Adipocyte (in vitro differentiated cells): Measurements from ENCODE around the gene LRP6.

Source experiments
- DNase-seq: peaks from one replicate; pipeline ENCODE4 v3.0.0-alpha.2; 2015; ENCODE audit warnings: low read depth
- H3K27me3 ChIP-seq: replicated peaks from 2 replicates; pipeline ENCODE4 v1.7.0; 2013; ENCODE audit warnings: mild to moderate bottlenecking, low read length, moderate library complexity; ENCODE audit not compliant: control insufficient read depth, insufficient read depth
- H3K36me3 ChIP-seq: 2 replicates; pipeline ENCODE4 v1.7.0; 2013; ENCODE audit warnings: low read length, mild to moderate bottlenecking, moderate library complexity; ENCODE audit not compliant: control insufficient read depth, insufficient read depth, severe bottlenecking
- H3K4me1 ChIP-seq: 2 replicates; pipeline ENCODE4 v1.7.0; 2013; ENCODE audit warnings: mild to moderate bottlenecking, low read length, moderate library complexity; ENCODE audit not compliant: control insufficient read depth, insufficient read depth
- H3K4me3 ChIP-seq: 2 replicates; pipeline ENCODE4 v1.7.0; 2013; ENCODE audit warnings: mild to moderate bottlenecking, low read length, moderate library complexity
- H3K9ac ChIP-seq: 2 replicates; pipeline ENCODE4 v1.7.0; 2013; ENCODE audit warnings: mild to moderate bottlenecking, low read length, moderate library complexity
- H3K9me3 ChIP-seq: 2 replicates; pipeline ENCODE4 v1.7.0; 2013; ENCODE audit warnings: mild to moderate bottlenecking, low read length, moderate library complexity; ENCODE audit not compliant: control insufficient read depth

Gene LRP6

DNA sequence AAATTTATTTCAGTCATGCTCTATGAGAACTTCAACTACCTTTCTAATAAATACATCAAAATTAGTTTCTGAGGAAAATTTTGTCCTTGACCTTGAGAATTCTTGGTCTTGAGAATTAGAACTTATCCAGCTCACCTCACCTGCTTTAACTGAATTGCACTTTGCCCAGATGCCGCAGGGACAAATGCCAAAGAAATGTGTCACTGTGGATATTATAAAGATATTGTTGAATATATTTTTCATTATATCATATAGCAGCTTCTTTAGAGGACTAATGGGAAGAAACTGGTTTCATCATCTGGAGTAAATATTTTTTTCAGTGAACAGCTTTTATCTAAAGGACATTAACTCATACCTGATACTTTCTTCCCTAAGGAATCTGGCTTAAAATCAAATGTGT is 54.1 kb downstream of the LRP6 start:
- H3K4me3 ChIP-seq, result no peak overlapping the region
- peaks cover 8% of the 10 kb centered on the region for H3K4me1 ChIP-seq
- H3K9me3 ChIP-seq, result no peaks in the 10 kb centered on the region
- H3K9ac ChIP-seq, result no peak overlapping the region
- H3K36me3 ChIP-seq, result peaks cover 4% of the 10 kb centered on the region
- no peak for DNase-seq
- H3K27me3 ChIP-seq, result no peaks in the 10 kb centered on the region

DNA sequence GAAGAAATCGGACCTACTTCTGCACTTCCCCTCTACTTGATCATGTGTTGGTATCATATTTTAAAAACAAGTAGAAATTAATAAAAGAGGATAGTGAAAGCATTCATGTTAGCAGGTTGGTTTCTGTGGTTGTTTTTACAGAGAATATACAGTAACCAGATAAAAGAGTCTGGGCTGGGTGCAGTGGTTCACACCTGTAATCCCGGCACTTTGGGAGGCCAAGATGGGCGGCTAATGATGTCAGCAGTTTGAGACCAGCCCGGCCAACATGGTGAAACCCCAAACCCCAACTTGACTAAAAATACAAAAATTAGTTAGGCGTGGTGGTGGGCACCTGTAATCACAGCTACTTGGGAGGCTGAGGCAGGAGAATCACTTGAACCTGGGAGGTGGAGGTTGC is 55.9 kb downstream of the LRP6 start:
- H3K27me3 ChIP-seq, result no peaks in the 10 kb centered on the region
- H3K36me3 ChIP-seq, result peaks cover 4% of the 10 kb centered on the region
- no peak for DNase-seq
- H3K9me3 ChIP-seq, result no peaks in the 10 kb centered on the region
- H3K9ac ChIP-seq, result no peak overlapping the region
- no peak overlapping the region for H3K4me3 ChIP-seq
- peaks cover 5% of the 10 kb centered on the region for H3K4me1 ChIP-seq

DNA sequence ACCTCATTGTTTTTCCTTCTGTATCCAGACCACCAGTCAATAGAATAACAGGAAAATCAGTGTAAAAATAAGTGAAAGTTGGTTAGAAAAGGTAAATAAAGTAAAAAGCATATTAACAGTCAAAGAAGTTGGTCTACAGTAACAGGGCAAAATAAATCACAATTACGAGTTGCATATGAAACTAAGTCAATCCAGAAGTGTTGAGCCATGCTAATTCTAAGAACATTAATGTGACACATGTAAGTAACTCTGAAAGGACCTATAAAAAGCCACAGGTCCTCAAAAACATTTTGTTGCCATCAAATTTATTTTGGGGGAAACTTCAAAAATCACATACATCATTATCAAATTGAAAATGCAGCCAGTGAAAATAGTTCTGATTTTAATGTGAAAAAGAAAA is 56.4 kb downstream of the LRP6 start:
- Histone ChIP-seq H3K27me3 (no peaks in the 10 kb centered on the region), H3K4me3 (no peak overlapping the region), H3K4me1 (peaks cover 5% of the 10 kb centered on the region), H3K9me3 (no peaks in the 10 kb centered on the region), H3K9ac (no peak overlapping the region), H3K36me3 (peaks cover 4% of the 10 kb centered on the region)
- no peak for DNase-seq

DNA sequence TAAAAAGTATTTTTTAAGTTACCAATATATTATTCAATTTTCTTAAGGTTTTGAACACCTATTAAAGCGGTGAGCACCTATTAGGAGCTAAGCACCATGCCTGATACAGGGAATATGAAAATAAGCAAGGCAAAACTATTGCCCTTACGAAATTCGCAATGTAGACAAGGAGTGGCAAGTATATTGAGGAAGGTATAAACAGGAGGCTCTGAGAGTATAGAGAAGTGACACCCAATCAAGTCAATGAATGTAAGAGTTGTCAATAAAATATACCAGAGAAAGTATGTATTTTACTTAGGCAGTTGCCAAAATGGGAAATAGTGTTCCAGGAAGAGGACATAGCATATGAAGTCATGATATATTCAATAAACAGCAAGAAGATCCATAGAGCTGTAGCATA is 57.2 kb downstream of the LRP6 start:
- Histone ChIP-seq H3K4me3 (no peak overlapping the region), H3K36me3 (peaks cover 4% of the 10 kb centered on the region), H3K4me1 (peaks cover 5% of the 10 kb centered on the region), H3K27me3 (no peaks in the 10 kb centered on the region), H3K9ac (no peak overlapping the region), H3K9me3 (no peaks in the 10 kb centered on the region)
- DNase-seq, result no peak

DNA sequence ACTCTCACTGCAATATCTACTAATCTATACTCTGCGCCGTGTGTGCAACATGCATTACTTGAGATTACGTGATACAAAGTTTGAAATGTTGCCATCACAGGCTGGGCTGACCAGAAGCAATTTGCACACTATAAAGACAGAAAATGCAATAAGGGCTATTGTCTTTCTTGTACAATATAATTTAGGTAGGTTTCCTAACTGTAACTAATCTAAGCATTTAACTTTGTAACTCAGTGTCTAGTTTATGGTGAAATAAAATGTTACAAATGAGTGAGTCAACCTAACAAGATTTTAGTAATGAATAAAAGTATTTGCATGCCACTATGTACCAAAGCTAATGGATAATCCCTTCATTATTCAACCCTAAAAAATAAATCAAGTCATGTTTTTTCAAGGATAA is 57.8 kb downstream of the LRP6 start:
- DNase-seq, result peak; percentile 45
- peaks cover 4% of the 10 kb centered on the region for H3K36me3 ChIP-seq
- H3K9me3 ChIP-seq, result no peaks in the 10 kb centered on the region
- peaks cover 5% of the 10 kb centered on the region for H3K4me1 ChIP-seq
- no peak overlapping the region for H3K9ac ChIP-seq
- H3K27me3 ChIP-seq, result no peaks in the 10 kb centered on the region
- no peak overlapping the region for H3K4me3 ChIP-seq

DNA sequence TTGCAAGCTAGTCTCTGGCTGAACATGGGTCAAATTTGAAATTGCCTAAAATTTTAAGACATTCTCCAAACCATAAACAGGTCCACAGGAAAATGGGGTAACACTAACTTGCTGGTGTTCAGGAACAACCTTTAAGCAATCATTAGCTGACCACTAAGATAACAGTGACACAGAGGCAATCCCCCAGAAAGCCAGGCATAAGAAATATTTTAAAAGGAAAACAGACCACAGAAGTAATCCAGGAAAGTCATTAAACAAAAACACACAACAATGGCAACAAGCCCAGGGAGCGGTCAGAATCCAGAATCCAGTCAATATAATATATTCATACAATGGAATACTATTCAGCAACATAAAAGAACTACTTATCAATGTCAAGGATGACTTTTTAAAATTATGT is 59.1 kb downstream of the LRP6 start:
- peaks cover 5% of the 10 kb centered on the region for H3K4me1 ChIP-seq
- no peaks in the 10 kb centered on the region for H3K9me3 ChIP-seq
- H3K9ac ChIP-seq, result no peak overlapping the region
- H3K4me3 ChIP-seq, result no peak overlapping the region
- peaks cover 4% of the 10 kb centered on the region for H3K36me3 ChIP-seq
- H3K27me3 ChIP-seq, result no peaks in the 10 kb centered on the region
- no peak for DNase-seq

DNA sequence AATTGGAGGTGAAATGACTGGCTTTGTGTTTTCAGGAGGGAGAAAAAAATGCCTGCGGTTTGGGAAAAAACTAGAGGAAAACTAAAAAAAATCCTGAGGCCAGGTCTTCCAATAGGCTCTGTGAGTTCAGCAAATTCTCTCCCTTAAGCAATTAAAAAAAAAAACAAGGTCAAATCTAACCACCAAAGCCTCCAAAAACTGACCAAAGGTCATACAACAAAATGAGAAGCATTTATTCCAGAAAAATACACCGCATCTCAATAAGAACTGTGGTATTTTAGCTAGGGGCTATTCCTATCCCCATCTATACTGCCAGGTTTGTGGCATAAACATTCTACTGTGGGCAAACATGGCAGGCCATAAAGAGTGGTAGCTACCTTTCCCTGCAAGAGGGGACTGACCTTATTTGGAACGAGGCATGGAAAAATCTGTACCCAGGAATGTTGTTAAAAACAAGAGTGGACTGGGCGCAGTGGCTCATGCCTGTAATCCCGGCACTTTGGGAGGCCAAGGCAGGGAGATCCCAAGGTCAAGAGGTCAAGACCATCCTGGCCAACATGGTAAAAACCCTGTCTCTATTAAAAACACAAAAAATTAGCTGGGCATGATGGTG is 60.0 kb downstream of the LRP6 start:
- no peak for DNase-seq
- peaks cover 5% of the 10 kb centered on the region for H3K4me1 ChIP-seq
- no peaks in the 10 kb centered on the region for H3K9me3 ChIP-seq
- peaks cover 4% of the 10 kb centered on the region for H3K36me3 ChIP-seq
- no peaks in the 10 kb centered on the region for H3K27me3 ChIP-seq
- no peak overlapping the region for H3K4me3 ChIP-seq
- H3K9ac ChIP-seq, result no peak overlapping the region

DNA sequence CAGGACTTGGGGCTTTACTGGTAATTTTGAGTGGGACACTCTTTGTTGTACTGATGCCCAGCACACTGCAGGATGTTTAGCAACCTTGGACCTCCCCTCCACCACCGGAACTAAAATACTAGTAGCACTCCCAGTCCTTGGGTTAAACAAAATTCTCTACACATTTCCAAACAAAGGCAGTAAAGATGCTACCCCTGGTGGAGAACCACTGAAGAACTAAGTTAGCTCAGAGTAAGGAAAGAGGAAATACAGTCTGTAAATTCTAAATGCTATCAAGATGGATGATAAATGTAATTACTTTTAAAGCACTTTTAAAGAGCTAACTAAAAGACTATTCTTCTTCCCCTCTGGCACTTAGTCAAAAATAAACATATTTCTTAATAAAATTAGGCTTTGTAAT is 64.1 kb downstream of the LRP6 start:
- peaks cover 5% of the 10 kb centered on the region for H3K9me3 ChIP-seq
- no peak overlapping the region for H3K4me3 ChIP-seq
- H3K9ac ChIP-seq, result no peak overlapping the region
- DNase-seq, result no peak
- peaks cover 4% of the 10 kb centered on the region for H3K36me3 ChIP-seq
- H3K4me1 ChIP-seq, result no peaks in the 10 kb centered on the region
- no peaks in the 10 kb centered on the region for H3K27me3 ChIP-seq

DNA sequence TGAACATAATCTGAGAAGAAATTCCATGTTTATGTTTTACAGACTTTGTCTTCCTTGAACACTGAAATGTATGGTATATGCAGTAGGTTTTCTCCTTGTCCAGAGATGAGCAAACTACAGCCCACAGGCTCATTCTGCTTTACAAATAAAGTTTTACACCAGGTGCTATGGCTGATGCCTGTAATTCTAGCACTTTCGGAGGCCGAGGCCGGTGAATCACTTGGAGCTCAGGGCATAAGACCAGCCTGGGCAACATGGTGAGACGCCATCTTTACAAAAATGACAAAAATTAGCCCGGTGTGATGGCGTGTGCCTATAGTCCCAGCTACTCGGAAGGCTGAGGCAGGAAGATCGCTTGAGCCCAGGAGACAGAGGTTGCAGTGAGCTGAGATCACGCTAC is 64.7 kb downstream of the LRP6 start:
- no peaks in the 10 kb centered on the region for H3K27me3 ChIP-seq
- H3K9ac ChIP-seq, result no peak overlapping the region
- DNase-seq, result no peak
- H3K4me1 ChIP-seq, result no peaks in the 10 kb centered on the region
- peaks cover 7% of the 10 kb centered on the region for H3K9me3 ChIP-seq
- peaks cover 4% of the 10 kb centered on the region for H3K36me3 ChIP-seq
- no peak overlapping the region for H3K4me3 ChIP-seq

DNA sequence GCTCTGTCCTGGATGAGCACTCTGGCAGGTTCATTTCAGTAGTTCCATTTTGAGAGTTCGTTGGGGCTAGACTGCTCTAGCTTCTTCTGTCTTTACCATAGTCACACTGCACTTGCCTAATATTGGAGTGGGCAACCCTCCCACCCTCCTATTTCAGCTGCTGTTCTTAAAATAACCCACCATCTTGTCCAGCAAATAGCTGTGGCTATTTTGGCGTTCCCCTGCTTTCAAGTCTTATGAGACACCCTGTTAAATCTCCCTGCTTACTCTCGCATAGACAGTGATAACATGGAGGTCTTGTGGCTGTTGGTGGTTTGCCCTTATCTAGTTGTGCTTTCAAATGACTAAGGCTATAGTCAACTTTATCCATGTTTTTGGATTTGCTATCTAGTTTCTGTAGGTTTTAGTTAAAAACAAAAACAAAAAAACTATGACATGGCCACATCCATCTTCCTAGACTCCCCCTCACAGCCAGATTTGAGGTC is 65.5 kb downstream of the LRP6 start:
- Histone ChIP-seq H3K36me3 (peaks cover 4% of the 10 kb centered on the region), H3K4me3 (no peak overlapping the region), H3K9ac (no peak overlapping the region), H3K9me3 (peaks cover 7% of the 10 kb centered on the region), H3K27me3 (no peaks in the 10 kb centered on the region), H3K4me1 (no peaks in the 10 kb centered on the region)
- no peak for DNase-seq

DNA sequence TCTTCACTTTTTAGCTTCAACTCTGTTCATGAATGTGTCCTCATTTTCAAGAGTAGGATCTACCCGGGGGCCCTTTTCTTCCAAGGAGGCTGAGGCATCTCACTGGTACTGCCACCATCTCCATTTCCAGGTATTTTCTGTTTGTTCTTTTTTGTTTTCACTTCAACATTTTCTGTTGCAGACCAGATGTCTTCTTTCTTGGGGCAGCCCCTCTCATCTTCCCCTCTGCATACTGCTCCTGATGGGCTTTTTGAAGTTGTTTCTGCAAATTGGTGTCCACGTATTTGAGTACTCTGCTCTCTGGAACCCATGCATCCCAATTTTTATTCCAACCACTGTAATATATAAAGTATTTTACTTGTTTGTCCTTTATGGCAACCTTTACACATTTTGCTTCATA is 66.5 kb downstream of the LRP6 start:
- peaks cover 7% of the 10 kb centered on the region for H3K9me3 ChIP-seq
- H3K4me1 ChIP-seq, result no peaks in the 10 kb centered on the region
- no peak for DNase-seq
- H3K9ac ChIP-seq, result no peak overlapping the region
- no peak overlapping the region for H3K4me3 ChIP-seq
- H3K27me3 ChIP-seq, result no peaks in the 10 kb centered on the region
- peaks cover 10% of the 10 kb centered on the region for H3K36me3 ChIP-seq

DNA sequence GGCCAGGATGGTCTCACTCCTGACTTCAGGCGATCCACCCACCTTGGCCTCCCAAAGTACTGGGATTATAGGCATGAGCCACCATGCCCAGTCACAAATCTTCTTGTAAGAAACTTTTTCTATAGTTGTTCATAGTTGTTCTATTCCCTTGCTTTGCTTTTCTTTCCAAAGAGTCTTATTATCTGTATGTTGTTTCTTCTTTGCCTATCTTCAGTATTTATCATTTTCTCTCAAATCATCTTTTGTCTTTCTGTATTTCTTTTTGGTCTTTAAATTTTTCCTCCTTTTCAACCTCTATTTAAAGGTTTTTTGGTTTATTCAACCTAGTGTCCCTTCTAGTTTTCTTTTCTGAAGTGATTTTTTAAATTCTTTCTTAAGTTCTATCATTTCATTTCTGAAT is 68.7 kb downstream of the LRP6 start:
- Histone ChIP-seq H3K9me3 (peaks cover 16% of the 10 kb centered on the region), H3K27me3 (no peaks in the 10 kb centered on the region), H3K9ac (no peak overlapping the region), H3K36me3 (peaks cover 10% of the 10 kb centered on the region), H3K4me1 (no peaks in the 10 kb centered on the region), H3K4me3 (peak overlapping the region; percentile 15)
- no peak for DNase-seq
